ENCODE measurements around the gene WWOX.

- TF ChIP-seq, protein P1, sequence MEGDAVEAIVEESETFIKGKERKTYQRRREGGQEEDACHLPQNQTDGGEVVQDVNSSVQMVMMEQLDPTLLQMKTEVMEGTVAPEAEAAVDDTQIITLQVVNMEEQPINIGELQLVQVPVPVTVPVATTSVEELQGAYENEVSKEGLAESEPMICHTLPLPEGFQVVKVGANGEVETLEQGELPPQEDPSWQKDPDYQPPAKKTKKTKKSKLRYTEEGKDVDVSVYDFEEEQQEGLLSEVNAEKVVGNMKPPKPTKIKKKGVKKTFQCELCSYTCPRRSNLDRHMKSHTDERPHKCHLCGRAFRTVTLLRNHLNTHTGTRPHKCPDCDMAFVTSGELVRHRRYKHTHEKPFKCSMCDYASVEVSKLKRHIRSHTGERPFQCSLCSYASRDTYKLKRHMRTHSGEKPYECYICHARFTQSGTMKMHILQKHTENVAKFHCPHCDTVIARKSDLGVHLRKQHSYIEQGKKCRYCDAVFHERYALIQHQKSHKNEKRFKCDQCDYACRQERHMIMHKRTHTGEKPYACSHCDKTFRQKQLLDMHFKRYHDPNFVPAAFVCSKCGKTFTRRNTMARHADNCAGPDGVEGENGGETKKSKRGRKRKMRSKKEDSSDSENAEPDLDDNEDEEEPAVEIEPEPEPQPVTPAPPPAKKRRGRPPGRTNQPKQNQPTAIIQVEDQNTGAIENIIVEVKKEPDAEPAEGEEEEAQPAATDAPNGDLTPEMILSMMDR (conservative IDR thresholded peaks at IDR 0.05) = no peak
- TF ChIP-seq EZH2 (IDR thresholded peaks at IDR 0.05; ENCODE audit: low read depth) = no peak
Measured at GRCh38 chr16:78589331-78589730, 489.9 kb downstream of the WWOX start.

Measured in PC-9 (cell line).